IMR-90 (cell line): ENCODE data around the gene ESPL1. TPM values are rescaled to one million over a fixed set of nuclear protein-coding genes. Genes with fewer than 3 reads are reported as not detected.
A peak's percentile ranks its signal among the peaks of the same experiment; 100 is the strongest.

ENCODE experiments used
- ATAC-seq: fragments of 200-7000 bp; cut with Tn5 transposase; 2 replicates; pipeline ENCODE4 v1.9.1; 2020; ENCODE audit warnings: low read depth, mild to moderate bottlenecking, moderate library complexity
- BruUV-seq: library from RNA; stranded (reverse); fragments of 400-500 nt; replicated peaks from 2 replicates; lab custom pipeline; 2021; lab: Mats Ljungman, UMichigan
- CTCF ChIA-PET: fragments of 300-600 bp; formaldehyde crosslinking; extraction: SDS; loops from one replicate; lab custom pipeline; 2021; ENCODE audit warnings: antibody characterized with exemption; lab: Yijun Ruan, JAX
- POLR2A ChIA-PET: fragments of 300-600 bp; sonication (Branson Sonifier 250); formaldehyde crosslinking; loops from one replicate; lab custom pipeline; 2022; ENCODE audit warnings: antibody characterized with exemption; ENCODE audit not compliant: unreplicated experiment; lab: Charles Lee
- DNase-seq: peaks from one replicate; pipeline ENCODE4 v3.0.0; 2013
- H2AFZ ChIP-seq: replicated peaks from 2 replicates; pipeline ENCODE3; 2013; ENCODE audit warnings: low read length, mild to moderate bottlenecking; ENCODE audit not compliant: poor library complexity
- H2AK5ac ChIP-seq: 2 replicates; pipeline ENCODE4 v1.6.1; 2013; ENCODE audit warnings: low read depth, low read length, inconsistent platforms
- H2AK9ac ChIP-seq: replicated peaks from 2 replicates; pipeline ENCODE3; 2013; ENCODE audit warnings: mild to moderate bottlenecking, low read depth, low read length, moderate library complexity; ENCODE audit not compliant: poor library complexity
- H2BK120ac ChIP-seq: 2 replicates; pipeline ENCODE4 v1.6.1; 2013; ENCODE audit warnings: low read depth, low read length, inconsistent platforms
- H2BK15ac ChIP-seq: 3 replicates; pipeline ENCODE4 v1.6.1; 2013; ENCODE audit warnings: low read depth, low read length, inconsistent platforms
- H2BK20ac ChIP-seq: 2 replicates; pipeline ENCODE4 v1.6.1; 2013; ENCODE audit warnings: low read depth, mild to moderate bottlenecking, inconsistent platforms, low read length, moderate library complexity
- H2BK5ac ChIP-seq: 2 replicates; pipeline ENCODE4 v1.6.1; 2013; ENCODE audit warnings: mild to moderate bottlenecking, low read depth, low read length, inconsistent platforms; ENCODE audit not compliant: poor library complexity, severe bottlenecking
- H3K14ac ChIP-seq: replicated peaks from 2 replicates; pipeline ENCODE4 v1.6.1; 2013; ENCODE audit warnings: low read depth, low read length, inconsistent platforms
- H3K18ac ChIP-seq: 2 replicates; pipeline ENCODE4 v1.6.1; 2013; ENCODE audit warnings: low read depth, low read length, control low read depth
- H3K23ac ChIP-seq: 2 replicates; pipeline ENCODE4 v1.6.1; 2013; ENCODE audit warnings: low read depth, low read length, inconsistent platforms
- H3K27ac ChIP-seq: 2 replicates; pipeline ENCODE4 v1.5.1; 2013; ENCODE audit warnings: mild to moderate bottlenecking, control low read depth, low read length; ENCODE audit not compliant: insufficient read depth
- H3K27me3 ChIP-seq: 2 replicates; pipeline ENCODE4 v1.6.1; 2013; ENCODE audit warnings: low read length; ENCODE audit not compliant: control insufficient read depth, insufficient read depth
- H3K36me3 ChIP-seq: 2 replicates; pipeline ENCODE4 v1.6.1; 2013; ENCODE audit warnings: low read length, mixed read lengths; ENCODE audit not compliant: control insufficient read depth, insufficient read depth
- H3K4ac ChIP-seq: 2 replicates; pipeline ENCODE4 v1.6.1; 2013; ENCODE audit warnings: low read depth, low read length, inconsistent platforms
- H3K4me1 ChIP-seq: 2 replicates; pipeline ENCODE4 v1.6.1; 2013; ENCODE audit warnings: low read length, mixed read lengths; ENCODE audit not compliant: control insufficient read depth, insufficient read depth
- H3K4me2 ChIP-seq: 2 replicates; pipeline ENCODE4 v1.6.1; 2013; ENCODE audit warnings: low read depth, mild to moderate bottlenecking, control low read depth, low read length, moderate library complexity
- H3K4me3 ChIP-seq: 2 replicates; pipeline ENCODE4 v1.5.1; 2013; ENCODE audit warnings: low read depth, mild to moderate bottlenecking, control low read depth, low read length, moderate library complexity; ENCODE audit not compliant: insufficient read depth
- H3K56ac ChIP-seq: 2 replicates; pipeline ENCODE4 v1.6.1; 2013; ENCODE audit warnings: low read length, inconsistent platforms; ENCODE audit not compliant: insufficient read depth; ENCODE audit errors: extremely low read depth
- H3K79me1 ChIP-seq, 2 experiments: 2 replicates each; pipeline ENCODE4 v1.6.1; 2013; ENCODE audit warnings: low read length in 2 of 2, inconsistent platforms in 1 of 2, low read depth in 1 of 2
- H3K9ac ChIP-seq: 2 replicates; pipeline ENCODE4 v1.6.1; 2013; ENCODE audit warnings: low read depth, low read length, control low read depth
- H3K9me1 ChIP-seq: 2 replicates; pipeline ENCODE4 v1.6.1; 2013; ENCODE audit warnings: low read length, inconsistent platforms; ENCODE audit not compliant: insufficient read depth
- H3K9me3 ChIP-seq: 2 replicates; pipeline ENCODE4 v1.6.1; 2013; ENCODE audit warnings: low read length; ENCODE audit not compliant: control insufficient read depth, insufficient read depth
- H4K20me1 ChIP-seq: 2 replicates; pipeline ENCODE4 v1.6.1; 2013; ENCODE audit warnings: low read length, inconsistent platforms; ENCODE audit not compliant: insufficient read depth
- H4K5ac ChIP-seq: 2 replicates; pipeline ENCODE4 v1.6.1; 2013; ENCODE audit warnings: mild to moderate bottlenecking, low read depth, low read length, control low read depth
- H4K8ac ChIP-seq, 2 experiments: 2 replicates each; pipeline ENCODE4 v1.6.1; 2013; ENCODE audit warnings: low read depth in 2 of 2, low read length in 2 of 2, control low read depth in 1 of 2, inconsistent platforms in 1 of 2
- H4K91ac ChIP-seq: 2 replicates; pipeline ENCODE4 v1.6.1; 2013; ENCODE audit warnings: low read depth, low read length, inconsistent platforms; ENCODE audit not compliant: insufficient read depth
- BHLHE40 ChIP-seq: fragments of 150-350 bp; IDR thresholded peaks from 2 replicates; pipeline ENCODE4 v1.6.1; 2016; ENCODE audit warnings: mild to moderate bottlenecking, low read depth, low read length
- CEBPB ChIP-seq: IDR thresholded peaks from 2 replicates; pipeline ENCODE4 v1.6.1; 2012; ENCODE audit warnings: low read depth, low read length, improper control_type of control experiment
- CHD1 ChIP-seq: IDR thresholded peaks from 2 replicates; pipeline ENCODE4 v1.6.1; 2012; ENCODE audit warnings: low read depth, low read length, improper control_type of control experiment
- ELK1 ChIP-seq: fragments of 150-350 bp; IDR thresholded peaks from 2 replicates; pipeline ENCODE4 v1.6.1; 2016; ENCODE audit warnings: low read depth, mild to moderate bottlenecking, low read length, moderate library complexity, borderline replicate concordance
- FOS ChIP-seq: fragments of 150-350 bp; IDR thresholded peaks from 2 replicates; pipeline ENCODE4 v1.6.1; 2016; ENCODE audit warnings: low read depth, low read length
- MAFK ChIP-seq: IDR thresholded peaks from 2 replicates; pipeline ENCODE4 v1.6.1; 2012; ENCODE audit warnings: low read depth, low read length, improper control_type of control experiment
- MAZ ChIP-seq: IDR thresholded peaks from 2 replicates; pipeline ENCODE4 v1.6.1; 2012; ENCODE audit warnings: low read depth, mild to moderate bottlenecking, low read length, improper control_type of control experiment, moderate library complexity, borderline replicate concordance
- MXI1 ChIP-seq: IDR thresholded peaks from 2 replicates; pipeline ENCODE4 v1.6.1; 2012; ENCODE audit warnings: low read depth, mild to moderate bottlenecking, low read length, moderate library complexity, borderline replicate concordance
- NFE2L2 ChIP-seq: fragments of 150-350 bp; IDR thresholded peaks from 2 replicates; pipeline ENCODE4 v1.6.1; 2016; ENCODE audit warnings: low read depth, mild to moderate bottlenecking, low read length
- RAD21 ChIP-seq: IDR thresholded peaks from 2 replicates; pipeline ENCODE4 v1.6.1; 2012; ENCODE audit warnings: low read length, improper control_type of control experiment
- RCOR1 ChIP-seq: IDR thresholded peaks from 2 replicates; pipeline ENCODE4 v1.6.1; 2012; ENCODE audit warnings: mild to moderate bottlenecking, low read length, improper control_type of control experiment; ENCODE audit not compliant: insufficient replicate concordance
- RFX5 ChIP-seq: IDR thresholded peaks from 2 replicates; pipeline ENCODE4 v1.8.0; 2012; ENCODE audit warnings: low read depth, mild to moderate bottlenecking, low read length, moderate library complexity
- SMC3 ChIP-seq: fragments of 150-350 bp; IDR thresholded peaks from 2 replicates; pipeline ENCODE4 v1.6.1; 2016; ENCODE audit warnings: low read depth, mild to moderate bottlenecking, antibody characterized with exemption, low read length, moderate library complexity
- USF2 ChIP-seq: fragments of 150-350 bp; IDR thresholded peaks from 2 replicates; pipeline ENCODE4 v1.6.1; 2017; ENCODE audit warnings: mild to moderate bottlenecking, antibody characterized with exemption, low read length, low read depth
- WGBS, 2 experiments: methylation state at CpG; one replicate each; pipeline versions ENCODE4 v1.1.5 to v1.1.7; 2013; ENCODE audit warnings: missing lambda C conversion rate in 2 of 2; ENCODE audit not compliant: insufficient read length in 1 of 2; ENCODE audit errors: extremely low coverage in 2 of 2; 5-methylcytosine and 5-hydroxymethylcytosine counted together
- dilution Hi-C: fragments of 300-500 bp; cut with HindIII; formaldehyde crosslinking; loops from one replicate; pipeline ENCODE4 v1.14.3; 2018; ENCODE audit warnings: low sequenced_read_pairs; ENCODE audit not compliant: unreplicated experiment
- in situ Hi-C: fragments of 300-500 bp; cut with MboI; formaldehyde crosslinking; loops from 3 replicates; pipeline ENCODE4 v1.14.3; 2019; ENCODE audit warnings: low sequenced_read_pairs, inconsistent platforms, mixed read lengths
- intact Hi-C: fragments of 100-400 bp; cut with micrococcal nuclease; formaldehyde crosslinking; loops from 2 replicates; pipeline ENCODE4 v1.10.0; 2022
- polyA plus RNA-seq, 3 experiments: library from polyadenylated mRNA; depleted of rRNA; stranded (reverse); fragments of >200 nt; gene quantifications; 2 replicates each; pipeline ENCODE4 v1.2.3, GENCODE V29; 2012; ENCODE audit warnings: low replicate concordance in 1 of 3
- total RNA-seq: library from RNA; depleted of rRNA; stranded (reverse); fragments of >200 nt; gene quantifications from 2 replicates; pipeline ENCODE4 v1.2.3, GENCODE V29; 2012

Gene ESPL1
- total and polyA plus RNA-seq, 2 of the 4 experiments (the other 2 are of a cell fraction), result 6.5 to 9.2 TPM

GRCh38 chr12:53221203-53222080, 46.7 kb upstream of the ESPL1 start:
- POLR2A ChIA-PET, result interaction anchor here (0.5 to 0.7 kb wide), 2 partner anchors 58 to 1990 kb away, joined by 3 read pairs; no protein-coding TSS in a partner anchor
- ATAC-seq, result peak; percentile 37
- CTCF ChIA-PET, result no interaction called here
- TF ChIP-seq BHLHE40 (no peak), ELK1 (no peak), RFX5 (no peak), USF2 (no peak), CHD1 (no peak), CEBPB (no peak), RCOR1 (no peak), RAD21 (no peak), NFE2L2 (no peak), MXI1 (peak; percentile 29; the same call in 1 of the 2 replicates), MAFK (no peak), SMC3 (no peak), FOS (no peak), MAZ (peak; percentile 66; the same call in 1 of the 2 replicates)

More at GRCh38 chr12:53221203-53222080, 46.7 kb upstream of the ESPL1 start:
- Histone ChIP-seq H3K23ac (peak overlapping the region; percentile 99), H3K27ac (peak overlapping the region; percentile 94), H2BK120ac (peak overlapping the region; percentile 90), H4K20me1 (peaks cover 4% of the 10 kb centered on the region), H3K4me2 (peak overlapping the region; percentile 96), H3K27me3 (no peaks in the 10 kb centered on the region), H2BK20ac (peak overlapping the region; percentile 81), H2BK15ac (peak overlapping the region; percentile 77; the same call in 2 of the 3 replicates), H3K9ac (peak overlapping the region; percentile 90), H2AK5ac (peak overlapping the region; percentile 94), H3K4me3 (peak overlapping the region; percentile 50), H3K9me3 (no peaks in the 10 kb centered on the region), H2AFZ (peak overlapping the region; percentile 94), H2BK5ac (peak overlapping the region; percentile 98), H3K18ac (peak overlapping the region; percentile 97), H3K14ac (peak overlapping the region; percentile 95), H3K4me1 (peaks cover 43% of the 10 kb centered on the region), H3K9me1 (peaks cover 27% of the 10 kb centered on the region), H3K79me1 (peaks cover 18 to 70% of the 10 kb centered on the region in 2 experiments; a peak in 3 of 4 replicates), H4K8ac (peak overlapping the region; percentile 94 to 98), H3K56ac (peak overlapping the region; percentile 97), H4K91ac (peak overlapping the region; percentile 96), H4K5ac (peak overlapping the region; percentile 99), H3K36me3 (no peaks in the 10 kb centered on the region), H3K4ac (peak overlapping the region; percentile 98), H2AK9ac (peak overlapping the region; percentile 100)
- dilution Hi-C loops (no loop called here), in situ Hi-C loops (no loop called here), intact Hi-C loops (loop anchor here (2.0 kb wide), 1 partner anchor 77 kb away; the partner anchor contains the start of gene MYG1)
- BruUV-seq, result no TSS peak
- DNase-seq, result peak; percentile 51
- WGBS, 2 experiments, result 0% methylated on average over 19 of the region's 72 CpGs; no CpG with 5 or more reads in 1 of the 2 experiments
